GM13976 (cell line): ENCODE measurements around the gene CRISPLD2.

Source experiments
- DNase-seq: peaks from one replicate; pipeline ENCODE4 v3.0.0; 2012; ENCODE audit warnings: low spot score
- in situ Hi-C: fragments of 300-500 bp; cut with MboI; formaldehyde crosslinking; loops from one replicate; pipeline ENCODE4 v1.12.0; 2022; ENCODE audit warnings: low sequenced_read_pairs, mixed read lengths, inconsistent platforms; ENCODE audit not compliant: unreplicated experiment
- TF ChIP-seq, protein P1 (sequence below): IDR thresholded peaks from 2 replicates; pipeline ENCODE4 v1.5.1; 2012; ENCODE audit warnings: borderline replicate concordance, mild to moderate bottlenecking; ENCODE audit not compliant: insufficient read depth; ENCODE audit errors: extremely low read depth, missing control alignments, control extremely low read depth

The CRISPLD2 gene

GRCh38 chr16:84820305-84820684 is 510 bp downstream of the CRISPLD2 start:
- TF ChIP-seq, protein P1, sequence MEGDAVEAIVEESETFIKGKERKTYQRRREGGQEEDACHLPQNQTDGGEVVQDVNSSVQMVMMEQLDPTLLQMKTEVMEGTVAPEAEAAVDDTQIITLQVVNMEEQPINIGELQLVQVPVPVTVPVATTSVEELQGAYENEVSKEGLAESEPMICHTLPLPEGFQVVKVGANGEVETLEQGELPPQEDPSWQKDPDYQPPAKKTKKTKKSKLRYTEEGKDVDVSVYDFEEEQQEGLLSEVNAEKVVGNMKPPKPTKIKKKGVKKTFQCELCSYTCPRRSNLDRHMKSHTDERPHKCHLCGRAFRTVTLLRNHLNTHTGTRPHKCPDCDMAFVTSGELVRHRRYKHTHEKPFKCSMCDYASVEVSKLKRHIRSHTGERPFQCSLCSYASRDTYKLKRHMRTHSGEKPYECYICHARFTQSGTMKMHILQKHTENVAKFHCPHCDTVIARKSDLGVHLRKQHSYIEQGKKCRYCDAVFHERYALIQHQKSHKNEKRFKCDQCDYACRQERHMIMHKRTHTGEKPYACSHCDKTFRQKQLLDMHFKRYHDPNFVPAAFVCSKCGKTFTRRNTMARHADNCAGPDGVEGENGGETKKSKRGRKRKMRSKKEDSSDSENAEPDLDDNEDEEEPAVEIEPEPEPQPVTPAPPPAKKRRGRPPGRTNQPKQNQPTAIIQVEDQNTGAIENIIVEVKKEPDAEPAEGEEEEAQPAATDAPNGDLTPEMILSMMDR: no peak
- in situ Hi-C loops: no loop called here
- DNase-seq: no peak

GRCh38 chr16:84820771-84821170 is 986 bp downstream of the CRISPLD2 start:
- no peak for DNase-seq
- TF ChIP-seq, protein P1: no peak
- in situ Hi-C loops: no loop called here

DNA sequence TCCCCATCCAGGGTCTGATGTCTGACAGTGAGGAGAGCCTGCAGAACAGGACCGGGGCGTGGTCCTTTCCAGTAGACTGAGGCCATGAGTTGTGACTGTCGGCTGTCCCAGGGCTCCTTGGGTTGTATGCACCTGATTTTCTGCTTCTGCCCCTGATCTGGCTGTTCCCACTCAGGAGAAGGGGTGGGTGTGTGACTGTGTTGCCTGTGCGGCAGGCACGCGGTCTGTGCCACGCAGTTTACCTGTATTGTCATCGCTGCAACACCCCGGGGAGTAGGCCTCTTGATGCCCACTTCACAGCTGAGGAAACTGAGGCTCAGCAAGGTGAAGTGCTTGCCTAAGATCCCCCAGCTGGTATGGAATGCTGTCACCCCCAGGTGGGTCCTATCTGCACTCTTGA is 1.4 kb downstream of the CRISPLD2 start:
- in situ Hi-C loops: no loop called here
- DNase-seq: no peak
- TF ChIP-seq, protein P1: no peak

DNA sequence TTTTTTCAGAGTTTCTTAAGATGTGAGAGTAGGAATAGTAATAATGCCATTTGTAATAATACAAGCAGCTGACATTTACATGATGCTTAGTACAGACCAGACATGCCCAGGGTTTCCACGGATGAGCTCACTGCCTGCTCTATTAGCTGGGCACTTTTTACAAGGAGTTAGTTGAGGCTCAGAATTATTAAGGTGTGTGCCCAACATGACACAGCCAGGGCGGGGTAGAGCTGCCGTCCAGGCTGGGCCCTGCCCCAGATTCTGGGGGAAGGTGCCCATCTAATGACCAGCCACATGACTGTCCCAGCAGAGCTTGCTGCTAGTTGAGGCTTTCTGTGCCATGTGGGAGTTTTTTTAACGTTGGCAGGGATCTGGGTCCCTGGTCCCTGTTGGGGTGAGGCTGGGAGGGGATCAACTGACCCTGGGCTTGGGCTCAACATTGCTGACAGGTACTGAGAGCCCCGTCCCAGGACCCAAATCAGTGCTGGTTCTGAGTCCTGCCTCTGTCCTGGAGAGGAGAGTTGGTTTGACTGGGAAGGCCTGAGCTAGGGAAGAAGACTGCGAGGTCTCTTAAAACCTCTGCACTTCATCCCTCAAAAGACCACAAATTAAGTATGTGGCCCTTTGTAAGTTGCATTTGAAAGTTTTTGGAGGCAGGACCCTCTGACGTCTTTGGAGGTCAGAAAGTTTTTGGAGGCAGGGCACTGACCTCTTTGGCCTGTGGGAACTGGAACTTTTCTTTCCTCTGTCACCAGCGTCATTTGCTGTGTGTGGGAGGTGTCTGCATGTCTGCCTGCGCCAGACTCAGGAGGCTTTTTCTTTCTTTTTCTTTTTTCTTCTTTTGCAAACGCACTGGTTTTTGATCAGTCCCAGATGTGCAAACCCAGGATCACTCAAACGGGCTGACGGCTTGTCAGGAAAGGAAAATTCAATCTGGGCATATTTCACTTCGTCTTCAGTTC is 2.2 kb downstream of the CRISPLD2 start:
- no peak for DNase-seq
- in situ Hi-C loops: no loop called here
- TF ChIP-seq, protein P1: no peak

DNA sequence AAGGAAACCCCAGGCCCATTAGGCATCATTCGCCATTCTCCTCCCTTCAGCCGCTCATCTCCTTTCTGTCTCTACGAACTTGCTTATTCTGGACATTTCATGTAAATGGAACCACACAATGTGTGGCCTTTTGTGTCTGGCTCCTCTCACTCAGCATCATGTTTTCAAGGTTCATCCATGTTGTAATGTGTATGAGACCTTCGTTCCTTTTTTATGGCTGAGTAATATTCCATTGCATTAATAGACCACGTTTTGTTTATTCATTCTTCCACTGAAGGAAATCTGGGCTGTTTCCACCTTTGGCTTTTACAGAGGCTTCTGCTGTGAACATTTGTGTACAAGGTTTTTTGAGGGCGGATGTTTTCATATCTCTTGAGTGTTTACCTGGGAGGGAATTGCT is 3.2 kb downstream of the CRISPLD2 start:
- TF ChIP-seq, protein P1: no peak
- in situ Hi-C loops: no loop called here
- no peak for DNase-seq

DNA sequence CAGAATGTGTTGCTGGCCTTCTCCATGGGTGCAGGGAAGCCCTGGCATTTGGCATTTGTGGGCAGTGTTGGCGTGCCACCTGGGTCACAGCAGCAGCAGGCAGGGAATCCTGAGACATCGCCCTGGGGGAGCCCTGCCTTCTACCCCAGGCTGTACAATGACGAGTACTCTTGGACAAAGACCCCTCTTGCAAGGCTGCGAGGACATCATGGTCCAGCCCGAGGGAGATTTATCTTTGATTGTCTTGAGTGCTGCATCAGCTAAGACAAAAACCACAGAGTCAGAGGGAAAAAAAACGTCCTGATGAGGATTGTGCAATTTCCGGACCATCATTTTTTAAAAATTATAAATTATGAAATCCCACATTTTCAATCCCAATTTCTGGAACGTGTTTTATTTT is 3.7 kb downstream of the CRISPLD2 start:
- TF ChIP-seq, protein P1: no peak
- in situ Hi-C loops: no loop called here
- no peak for DNase-seq
